ENCODE measurements around the gene WNT7A. TPM values are rescaled to one million over a fixed set of nuclear protein-coding genes. Genes with fewer than 3 reads are reported as not detected.
A peak's percentile ranks its signal among the peaks of the same experiment; 100 is the strongest.

The WNT7A gene
- total RNA-seq, 1 donor from 2014 or later = not detected

DNA sequence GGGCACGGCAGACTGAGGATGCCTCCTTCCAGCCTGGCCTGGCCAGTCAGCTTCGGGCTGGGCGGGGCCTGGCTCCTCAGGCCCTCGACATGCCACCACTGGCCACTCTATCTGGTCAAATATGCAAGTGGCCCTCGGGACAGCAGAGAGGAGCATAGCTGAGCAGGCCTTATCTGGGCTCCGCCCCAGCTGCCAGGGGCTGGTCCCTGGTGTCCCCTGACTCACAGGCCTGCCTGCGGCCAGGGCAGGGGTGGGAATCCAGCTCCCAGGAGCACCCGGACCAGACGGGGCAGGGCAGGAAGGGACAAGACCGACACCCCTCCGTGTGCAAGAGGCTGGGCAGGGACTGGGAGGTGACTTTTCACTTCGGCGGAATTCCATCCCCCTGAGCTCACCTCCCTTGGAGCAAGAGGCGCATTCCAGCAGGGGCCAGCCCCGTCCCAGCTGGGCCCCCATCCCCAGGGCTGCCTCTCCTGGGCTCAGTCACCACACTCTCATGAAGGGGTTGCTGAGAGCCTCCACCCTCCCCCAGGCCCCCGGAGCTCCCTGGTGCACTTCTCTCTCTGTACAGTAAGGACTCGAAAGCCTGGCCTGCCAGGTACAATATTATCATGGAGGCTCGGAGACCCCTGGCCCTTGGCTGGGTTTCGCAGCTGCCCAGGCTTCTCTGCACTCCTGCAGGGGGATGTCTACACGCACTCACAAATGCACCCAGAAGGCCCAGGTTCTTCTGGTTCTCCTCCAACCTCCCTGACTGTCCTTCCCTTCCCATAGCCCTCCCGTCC is 29.5 kb downstream of the WNT7A start:
- TF ChIP-seq EZH2phosphoT487 (IDR thresholded peaks at IDR 0.05) (no peak), EZH2 (IDR thresholded peaks at IDR 0.05) (no peak)
- TF ChIP-seq, protein P1, sequence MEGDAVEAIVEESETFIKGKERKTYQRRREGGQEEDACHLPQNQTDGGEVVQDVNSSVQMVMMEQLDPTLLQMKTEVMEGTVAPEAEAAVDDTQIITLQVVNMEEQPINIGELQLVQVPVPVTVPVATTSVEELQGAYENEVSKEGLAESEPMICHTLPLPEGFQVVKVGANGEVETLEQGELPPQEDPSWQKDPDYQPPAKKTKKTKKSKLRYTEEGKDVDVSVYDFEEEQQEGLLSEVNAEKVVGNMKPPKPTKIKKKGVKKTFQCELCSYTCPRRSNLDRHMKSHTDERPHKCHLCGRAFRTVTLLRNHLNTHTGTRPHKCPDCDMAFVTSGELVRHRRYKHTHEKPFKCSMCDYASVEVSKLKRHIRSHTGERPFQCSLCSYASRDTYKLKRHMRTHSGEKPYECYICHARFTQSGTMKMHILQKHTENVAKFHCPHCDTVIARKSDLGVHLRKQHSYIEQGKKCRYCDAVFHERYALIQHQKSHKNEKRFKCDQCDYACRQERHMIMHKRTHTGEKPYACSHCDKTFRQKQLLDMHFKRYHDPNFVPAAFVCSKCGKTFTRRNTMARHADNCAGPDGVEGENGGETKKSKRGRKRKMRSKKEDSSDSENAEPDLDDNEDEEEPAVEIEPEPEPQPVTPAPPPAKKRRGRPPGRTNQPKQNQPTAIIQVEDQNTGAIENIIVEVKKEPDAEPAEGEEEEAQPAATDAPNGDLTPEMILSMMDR (IDR thresholded peaks at IDR 0.05) = no peak
- H3K4me3 Mint-ChIP-seq = no peak overlapping the region
- Histone ChIP-seq H2AFZ (replicated peaks) (no peak overlapping the region), H3K4me2 (no peak overlapping the region), H3K27me3 (no peaks in the 10 kb centered on the region), H3K9ac (no peak overlapping the region), H3K27ac (no peak overlapping the region), H4K20me1 (ENCODE audit: low read depth) (no peaks in the 10 kb centered on the region), H3K36me3 (no peaks in the 10 kb centered on the region), H3K79me2 (ENCODE audit: low read depth) (no peaks in the 10 kb centered on the region), H3K9me3 (ENCODE audit: low read depth) (no peaks in the 10 kb centered on the region), H3K4me3 (no peak overlapping the region), H3K4me1 (no peaks in the 10 kb centered on the region), H3F3A (ENCODE audit: low read depth) (no peaks in the 10 kb centered on the region)
- DNase-seq (ENCODE audit: low spot score) = peak; percentile 18
- peaks cover 8% of the 10 kb centered on the region for H3K27me3 Mint-ChIP-seq (ENCODE audit: insufficient read depth, low read depth)
- no peaks in the 10 kb centered on the region for H3K9me3 Mint-ChIP-seq
- peaks cover 21% of the 10 kb centered on the region for H3K4me1 Mint-ChIP-seq
- no peaks in the 10 kb centered on the region for H3K36me3 Mint-ChIP-seq
- peak overlapping the region; percentile 3 for H3K27ac Mint-ChIP-seq

DNA sequence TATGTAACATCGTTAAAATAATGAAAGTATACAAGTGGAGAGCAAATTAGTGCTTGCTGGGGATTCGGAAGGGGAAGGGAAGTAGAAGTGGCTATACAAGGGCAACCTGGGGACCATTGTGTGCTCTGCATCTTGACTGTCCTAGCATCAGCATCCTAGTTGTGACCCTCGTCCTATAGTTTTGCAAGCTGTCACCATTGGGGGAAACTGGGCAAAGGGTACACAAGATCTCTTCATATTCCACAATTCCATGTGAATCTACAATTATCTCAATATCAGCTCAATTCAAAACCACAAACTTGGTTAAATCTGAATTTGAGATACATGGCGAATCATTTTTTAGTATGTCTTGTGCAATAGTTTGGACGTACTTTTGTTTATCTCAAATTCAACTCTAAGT is 30.9 kb downstream of the WNT7A start:
- H3K36me3 ChIP-seq = no peaks in the 10 kb centered on the region
- H3K27me3 ChIP-seq = no peaks in the 10 kb centered on the region
- TF ChIP-seq EZH2phosphoT487 (IDR thresholded peaks at IDR 0.05) (no peak), EZH2 (IDR thresholded peaks at IDR 0.05) (no peak)
- TF ChIP-seq, protein P1 (IDR thresholded peaks at IDR 0.05) = no peak
- H3K27ac ChIP-seq = no peak overlapping the region
- no peak overlapping the region for H2AFZ ChIP-seq (replicated peaks)
- no peaks in the 10 kb centered on the region for H4K20me1 ChIP-seq (ENCODE audit: low read depth)
- H3K9me3 ChIP-seq (ENCODE audit: low read depth) = no peaks in the 10 kb centered on the region
- Mint-ChIP-seq H3K9me3 (no peaks in the 10 kb centered on the region), H3K27me3 (ENCODE audit: insufficient read depth, low read depth) (peaks cover 8% of the 10 kb centered on the region), H3K4me1 (peaks cover 21% of the 10 kb centered on the region), H3K4me3 (no peak overlapping the region), H3K27ac (no peak overlapping the region), H3K36me3 (no peaks in the 10 kb centered on the region)
- no peaks in the 10 kb centered on the region for H3K4me1 ChIP-seq
- DNase-seq (ENCODE audit: low spot score) = no peak
- H3F3A ChIP-seq (ENCODE audit: low read depth) = no peaks in the 10 kb centered on the region
- H3K9ac ChIP-seq = no peak overlapping the region
- H3K4me3 ChIP-seq = no peak overlapping the region
- H3K4me2 ChIP-seq = no peak overlapping the region
- no peaks in the 10 kb centered on the region for H3K79me2 ChIP-seq (ENCODE audit: low read depth)

DNA sequence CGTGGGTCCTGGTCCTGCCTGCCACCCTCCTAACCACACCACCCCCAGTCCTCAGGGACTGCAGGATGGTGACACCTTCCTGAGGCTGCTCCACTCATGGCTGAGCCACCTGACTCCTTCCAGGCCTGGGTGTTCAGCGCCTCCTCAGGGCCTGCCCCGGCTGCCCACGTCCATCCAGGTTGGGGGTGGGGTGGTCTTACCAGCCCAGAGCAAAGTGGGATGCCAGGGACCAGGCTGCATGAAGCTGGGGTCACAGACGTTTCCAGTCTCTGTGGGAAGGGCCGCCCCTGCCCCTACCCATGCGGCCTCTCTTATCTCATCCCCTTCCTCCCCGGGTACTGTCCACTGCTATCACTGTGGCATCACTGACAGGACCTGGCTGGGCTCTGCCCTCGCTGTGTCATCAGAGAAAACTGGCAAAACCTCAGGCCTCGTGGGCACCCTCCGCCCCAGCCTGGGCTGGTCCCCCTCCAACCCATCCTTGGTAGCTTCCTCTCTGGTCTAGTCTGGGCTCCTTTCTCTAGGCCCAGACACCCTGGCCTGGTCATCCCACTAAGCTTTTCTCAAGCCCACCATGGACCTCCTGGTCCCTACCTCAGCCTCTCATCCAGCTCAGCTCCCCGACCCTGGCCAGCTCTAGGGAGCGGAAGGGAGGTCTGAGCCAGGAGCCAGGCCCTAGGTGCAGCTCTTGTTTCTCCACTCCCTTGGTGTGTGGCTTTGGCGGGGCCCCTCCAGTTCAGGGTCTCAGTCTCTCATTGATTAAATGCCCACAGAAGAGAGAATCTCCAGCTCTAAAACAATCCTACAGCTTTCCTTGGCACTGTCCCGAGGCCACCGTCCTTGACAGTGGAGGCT is 32.9 kb downstream of the WNT7A start:
- Mint-ChIP-seq H3K4me3 (no peak overlapping the region), H3K36me3 (no peaks in the 10 kb centered on the region), H3K9me3 (no peaks in the 10 kb centered on the region), H3K4me1 (peaks cover 15% of the 10 kb centered on the region), H3K27me3 (ENCODE audit: insufficient read depth, low read depth) (peaks cover 10% of the 10 kb centered on the region), H3K27ac (peak overlapping the region; percentile 90)
- no peaks in the 10 kb centered on the region for H3F3A ChIP-seq (ENCODE audit: low read depth)
- H4K20me1 ChIP-seq (ENCODE audit: low read depth) = no peaks in the 10 kb centered on the region
- H3K27me3 ChIP-seq = no peaks in the 10 kb centered on the region
- H3K27ac ChIP-seq = no peak overlapping the region
- no peaks in the 10 kb centered on the region for H3K79me2 ChIP-seq (ENCODE audit: low read depth)
- no peak overlapping the region for H3K9ac ChIP-seq
- no peaks in the 10 kb centered on the region for H3K36me3 ChIP-seq
- H2AFZ ChIP-seq (replicated peaks) = no peak overlapping the region
- no peaks in the 10 kb centered on the region for H3K9me3 ChIP-seq (ENCODE audit: low read depth)
- no peak overlapping the region for H3K4me2 ChIP-seq
- H3K4me3 ChIP-seq = no peak overlapping the region
- no peak for TF ChIP-seq EZH2 (IDR thresholded peaks at IDR 0.05)
- TF ChIP-seq EZH2phosphoT487 (IDR thresholded peaks at IDR 0.05) = no peak
- TF ChIP-seq, protein P1 (IDR thresholded peaks at IDR 0.05) = no peak
- H3K4me1 ChIP-seq = no peaks in the 10 kb centered on the region
- DNase-seq (ENCODE audit: low spot score) = no peak

All from neural progenitor cell (in vitro differentiated cells).